WTC11 (cell line): ENCODE results near the gene ANKS6. TPM values are rescaled to one million over a fixed set of nuclear protein-coding genes. Genes with fewer than 3 reads are reported as not detected.
A peak's percentile ranks its signal among the peaks of the same experiment; 100 is the strongest.

Experiments used
- ATAC-seq: fragments of 200-7000 bp; cut with Tn5 transposase; 2 replicates; pipeline ENCODE4 v1.10.0; 2021; ENCODE audit warnings: mild to moderate bottlenecking, moderate library complexity
- CTCF ChIA-PET: fragments of 300-600 bp; sonication (Branson Sonifier 250); formaldehyde crosslinking; loops from one replicate; lab custom pipeline; 2021; ENCODE audit warnings: antibody characterized with exemption; lab: Charles Lee
- POLR2A ChIA-PET: fragments of 350-600 bp; sonication (Branson Sonifier 250); formaldehyde crosslinking; loops from one replicate; lab custom pipeline; 2021; ENCODE audit warnings: antibody characterized with exemption; lab: Charles Lee
- DNase-seq: peaks from one replicate; pipeline ENCODE4 v3.0.0; 2021; ENCODE audit warnings: low spot score
- H3K27ac Mint-ChIP-seq: 2 replicates; pipeline ENCODE4 v1.8.0; 2021; ENCODE audit warnings: mixed read lengths
- H3K27me3 Mint-ChIP-seq: 2 replicates; pipeline ENCODE4 v1.8.0; 2021; ENCODE audit warnings: low read depth, mild to moderate bottlenecking, moderate library complexity, mixed read lengths
- H3K36me3 Mint-ChIP-seq: 2 replicates; pipeline ENCODE4 v1.8.0; 2021; ENCODE audit warnings: mixed read lengths
- H3K4me1 Mint-ChIP-seq: 2 replicates; pipeline ENCODE4 v1.8.0; 2022; ENCODE audit warnings: mixed read lengths
- H3K4me3 Mint-ChIP-seq: 2 replicates; pipeline ENCODE4 v1.8.0; 2021; ENCODE audit warnings: mild to moderate bottlenecking, moderate library complexity, mixed read lengths
- H3K9me3 Mint-ChIP-seq: 2 replicates; pipeline ENCODE4 v1.8.0; 2021; ENCODE audit warnings: mixed read lengths
- CBFB ChIP-seq: sonication (generic); formaldehyde crosslinking; IDR thresholded peaks from 2 replicates; pipeline ENCODE4 v1.8.1; 2022; ENCODE audit warnings: mild to moderate bottlenecking, low read depth, missing genetic modification reagents
- CREB1 ChIP-seq: sonication (generic); formaldehyde crosslinking; IDR thresholded peaks from 2 replicates; pipeline ENCODE4 v1.8.0; 2023; ENCODE audit warnings: mild to moderate bottlenecking, missing genetic modification reagents
- EMX1 ChIP-seq: fragments of 250-450 bp; sonication (Bioruptor Pico); IDR thresholded peaks from 2 replicates; pipeline ENCODE4 v1.8.0; 2021; ENCODE audit warnings: mild to moderate bottlenecking
- FOXJ3 ChIP-seq: sonication (generic); formaldehyde crosslinking; IDR thresholded peaks from 2 replicates; pipeline ENCODE4 v1.9.0; 2021; ENCODE audit warnings: missing genetic modification reagents, mild to moderate bottlenecking, borderline replicate concordance
- FOXK1 ChIP-seq: sonication (generic); formaldehyde crosslinking; IDR thresholded peaks from 2 replicates; pipeline ENCODE4 v1.8.0; 2022; ENCODE audit warnings: mild to moderate bottlenecking, moderate library complexity, missing genetic modification reagents
- FOXP1 ChIP-seq: sonication (generic); formaldehyde crosslinking; IDR thresholded peaks from 2 replicates; pipeline ENCODE4 v1.8.0; 2022; ENCODE audit warnings: missing genetic modification reagents, mild to moderate bottlenecking, moderate library complexity, borderline replicate concordance
- GTF2I ChIP-seq: fragments of 250-450 bp; sonication (Bioruptor Pico); conservative IDR thresholded peaks from 2 replicates; pipeline ENCODE4 v1.4.0; 2021; ENCODE audit warnings: mild to moderate bottlenecking
- JAZF1 ChIP-seq: fragments of 250-450 bp; sonication (Bioruptor Pico); IDR thresholded peaks from 2 replicates; pipeline ENCODE4 v1.9.0; 2021; ENCODE audit warnings: moderate library complexity, mild to moderate bottlenecking, inconsistent platforms
- MYBL2 ChIP-seq: sonication (generic); formaldehyde crosslinking; IDR thresholded peaks from 2 replicates; pipeline ENCODE4 v1.8.1; 2023; ENCODE audit warnings: mild to moderate bottlenecking, moderate library complexity, missing genetic modification reagents
- NFATC4 ChIP-seq: fragments of 250-450 bp; sonication (Bioruptor Pico); IDR thresholded peaks from 2 replicates; pipeline ENCODE4 v1.9.0; 2021; ENCODE audit warnings: mild to moderate bottlenecking
- NR3C1 ChIP-seq: sonication (generic); formaldehyde crosslinking; conservative IDR thresholded peaks from 2 replicates; pipeline ENCODE4 v1.8.1; 2023; ENCODE audit warnings: low read depth, mild to moderate bottlenecking, missing genetic modification reagents
- RELA ChIP-seq: sonication (generic); formaldehyde crosslinking; IDR thresholded peaks from 2 replicates; pipeline ENCODE4 v1.8.1; 2022; ENCODE audit warnings: missing genetic modification reagents, mild to moderate bottlenecking, borderline replicate concordance
- RORB ChIP-seq: fragments of 250-450 bp; sonication (Bioruptor Pico); IDR thresholded peaks from 2 replicates; pipeline ENCODE4 v1.9.0; 2021; ENCODE audit warnings: mild to moderate bottlenecking
- TEAD4 ChIP-seq: sonication (generic); formaldehyde crosslinking; IDR thresholded peaks from 2 replicates; pipeline ENCODE4 v1.8.0; 2022; ENCODE audit warnings: mild to moderate bottlenecking, missing genetic modification reagents
- ZNF138 ChIP-seq: sonication (generic); formaldehyde crosslinking; conservative IDR thresholded peaks from 2 replicates; pipeline ENCODE4 v1.8.1; 2022; ENCODE audit warnings: mild to moderate bottlenecking, moderate library complexity, missing genetic modification reagents
- ZNF232 ChIP-seq: sonication (generic); formaldehyde crosslinking; IDR thresholded peaks from 2 replicates; pipeline ENCODE4 v1.8.0; 2022; ENCODE audit warnings: mild to moderate bottlenecking, missing genetic modification reagents
- ZNF263 ChIP-seq: sonication (generic); formaldehyde crosslinking; IDR thresholded peaks from 2 replicates; pipeline ENCODE4 v1.8.1; 2022; ENCODE audit warnings: low read depth, mild to moderate bottlenecking, moderate library complexity, missing genetic modification reagents
- total RNA-seq: library from RNA; stranded (reverse); gene quantifications from 3 replicates; pipeline ENCODE4 v1.2.3, GENCODE V29; 2021
- TF ChIP-seq, protein P1 (sequence below): sonication (generic); formaldehyde crosslinking; IDR thresholded peaks from 2 replicates; pipeline ENCODE4 v1.8.1; 2022; ENCODE audit warnings: low read depth, mild to moderate bottlenecking, moderate library complexity, missing genetic modification reagents, borderline replicate concordance
- TF ChIP-seq, protein P2 (sequence below): sonication (generic); formaldehyde crosslinking; IDR thresholded peaks from 2 replicates; pipeline ENCODE4 v1.8.1; 2023; ENCODE audit warnings: mild to moderate bottlenecking, missing genetic modification reagents, borderline replicate concordance
- TF ChIP-seq, protein P3 (sequence below): fragments of 250-450 bp; sonication (Bioruptor Pico); IDR thresholded peaks from 2 replicates; pipeline ENCODE4 v1.8.0; 2021; ENCODE audit warnings: mild to moderate bottlenecking
- TF ChIP-seq, protein P4 (sequence below): sonication (generic); formaldehyde crosslinking; IDR thresholded peaks from 2 replicates; pipeline ENCODE4 v1.8.1; 2023; ENCODE audit warnings: mild to moderate bottlenecking, missing genetic modification reagents
- TF ChIP-seq, protein P5 (sequence below): fragments of 250-450 bp; sonication (Bioruptor Pico); IDR thresholded peaks from 2 replicates; pipeline ENCODE4 v1.9.0; 2021; ENCODE audit warnings: moderate library complexity, mild to moderate bottlenecking, inconsistent platforms, borderline replicate concordance
- TF ChIP-seq, protein P6 (sequence below): sonication (generic); formaldehyde crosslinking; IDR thresholded peaks from 2 replicates; pipeline ENCODE4 v1.8.0; 2022; ENCODE audit warnings: mild to moderate bottlenecking, missing genetic modification reagents

Gene ANKS6
- total RNA-seq, 1 experiment from 2014 or later = 65.1 TPM

DNA sequence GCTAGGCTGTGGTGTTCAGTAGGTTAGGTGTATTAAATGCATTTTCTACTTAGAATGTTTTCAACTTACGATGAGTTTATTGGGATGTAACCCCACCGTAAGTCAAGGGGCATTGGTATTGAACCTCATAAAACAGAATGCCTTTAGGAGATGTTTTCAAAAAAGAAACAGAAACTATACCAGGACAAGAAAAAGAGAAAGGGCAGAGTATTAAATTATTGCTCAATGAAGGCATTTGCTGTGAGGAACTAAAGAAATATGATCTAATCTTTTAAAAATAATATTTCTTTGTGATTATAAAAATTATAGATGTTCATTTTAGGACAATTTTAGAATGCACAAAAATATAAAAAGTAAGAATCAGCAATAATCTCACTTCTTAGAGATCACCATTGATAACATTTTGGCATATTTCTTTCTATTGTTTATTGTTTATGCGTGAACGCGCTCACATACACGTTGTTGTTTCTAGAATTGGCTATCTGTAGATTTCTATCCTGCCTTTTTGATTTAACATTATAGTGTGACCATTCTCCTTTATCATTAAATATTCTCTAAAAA lies 19.1 kb upstream of the ANKS6 start:
- Mint-ChIP-seq H3K36me3 (peaks cover 7% of the 10 kb centered on the region), H3K4me3 (no peak overlapping the region), H3K9me3 (peaks cover 6% of the 10 kb centered on the region), H3K4me1 (peaks cover under 1% of the 10 kb centered on the region; the same call in 1 of the 2 replicates), H3K27ac (no peak overlapping the region), H3K27me3 (no peaks in the 10 kb centered on the region; the same call in 1 of the 2 replicates)
- DNase-seq (no peak), ATAC-seq (no peak)
- ChIA-PET POLR2A (no interaction called here), CTCF (no interaction called here)
- TF ChIP-seq FOXK1 (CRISPR knock-in tag) = no peak
- no peak for TF ChIP-seq RORB (CRISPR knock-in tag)

DNA sequence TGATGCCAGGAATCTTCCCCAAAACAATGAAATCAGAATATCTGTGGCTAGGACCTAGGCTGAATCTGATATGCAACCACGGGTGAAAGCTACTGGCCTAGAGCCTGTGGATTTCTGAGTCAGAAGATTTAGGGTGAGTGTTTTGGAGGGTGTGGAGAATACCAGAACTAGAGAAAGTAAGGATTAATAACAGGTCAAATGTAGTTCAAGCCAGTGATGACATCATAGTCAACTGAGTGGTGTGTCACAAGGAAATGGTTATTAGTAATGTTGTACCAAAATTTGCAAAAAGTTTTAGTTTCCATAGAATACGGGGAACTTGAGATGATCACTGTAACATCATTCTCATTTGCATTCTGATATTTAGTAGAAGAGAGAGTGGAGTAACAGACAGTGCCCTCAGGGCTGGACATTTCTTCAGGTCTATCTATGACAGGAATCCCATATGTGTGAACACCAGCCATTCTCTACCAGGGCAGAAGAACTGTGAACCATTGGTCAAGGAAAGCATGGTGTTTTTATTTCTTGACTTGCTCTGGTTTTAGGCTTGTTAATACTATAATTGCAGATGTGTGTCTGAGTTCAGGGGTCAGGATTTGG lies 14.8 kb upstream of the ANKS6 start:
- Mint-ChIP-seq H3K4me1 (peaks cover 32% of the 10 kb centered on the region), H3K27ac (no peak overlapping the region), H3K27me3 (peaks cover 28% of the 10 kb centered on the region), H3K36me3 (no peaks in the 10 kb centered on the region; the same call in 1 of the 2 replicates), H3K4me3 (no peak overlapping the region), H3K9me3 (no peaks in the 10 kb centered on the region)
- TF ChIP-seq CBFB (CRISPR knock-in tag) (no peak), FOXJ3 (CRISPR knock-in tag) (no peak), ZNF138 (CRISPR knock-in tag) (no peak), NFATC4 (no peak), MYBL2 (CRISPR knock-in tag) (no peak)
- TF ChIP-seq, protein P1, sequence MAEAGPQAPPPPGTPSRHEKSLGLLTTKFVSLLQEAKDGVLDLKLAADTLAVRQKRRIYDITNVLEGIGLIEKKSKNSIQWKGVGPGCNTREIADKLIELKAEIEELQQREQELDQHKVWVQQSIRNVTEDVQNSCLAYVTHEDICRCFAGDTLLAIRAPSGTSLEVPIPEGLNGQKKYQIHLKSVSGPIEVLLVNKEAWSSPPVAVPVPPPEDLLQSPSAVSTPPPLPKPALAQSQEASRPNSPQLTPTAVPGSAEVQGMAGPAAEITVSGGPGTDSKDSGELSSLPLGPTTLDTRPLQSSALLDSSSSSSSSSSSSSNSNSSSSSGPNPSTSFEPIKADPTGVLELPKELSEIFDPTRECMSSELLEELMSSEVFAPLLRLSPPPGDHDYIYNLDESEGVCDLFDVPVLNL = no peak
- ChIA-PET POLR2A (no interaction called here), CTCF (no interaction called here)
- ATAC-seq (no peak), DNase-seq (no peak)

DNA sequence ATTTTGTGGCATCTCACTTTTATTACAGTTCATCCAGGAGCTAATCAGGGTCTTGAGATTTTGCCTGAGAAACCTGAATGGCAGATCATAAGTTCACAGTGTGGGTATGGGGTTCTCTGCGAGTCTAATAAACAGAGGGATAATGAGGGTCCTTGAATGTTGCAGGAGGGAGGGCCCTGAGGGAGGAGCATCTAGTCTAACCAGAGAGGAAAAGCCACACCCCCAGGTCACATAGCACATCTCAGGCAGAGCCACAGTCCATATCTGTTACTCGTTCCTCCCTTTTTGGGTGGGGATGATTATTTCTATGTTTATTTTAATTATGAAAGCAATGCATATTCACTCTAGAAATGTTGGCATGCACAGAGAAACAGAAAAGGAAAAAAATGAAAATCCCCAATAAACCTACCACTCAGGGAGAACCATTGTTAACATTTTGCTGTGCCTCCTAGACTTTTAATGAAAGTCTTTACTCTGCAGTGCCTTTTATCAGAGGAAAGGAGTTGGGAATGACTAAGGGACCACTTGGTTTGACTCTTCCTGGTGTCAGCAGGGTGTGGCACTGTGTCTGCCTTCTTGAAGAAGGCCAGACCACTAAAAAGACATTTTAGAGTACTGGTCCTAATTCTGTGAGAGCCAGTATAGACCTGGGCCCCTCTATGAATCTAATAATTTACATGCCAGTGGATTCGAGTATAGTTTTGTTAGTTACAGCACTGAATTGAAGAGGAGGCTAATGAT lies 13.9 kb upstream of the ANKS6 start:
- Mint-ChIP-seq H3K27me3 (peaks cover 29% of the 10 kb centered on the region), H3K4me1 (peaks cover 32% of the 10 kb centered on the region), H3K9me3 (no peaks in the 10 kb centered on the region), H3K4me3 (no peak overlapping the region), H3K36me3 (no peaks in the 10 kb centered on the region; the same call in 1 of the 2 replicates), H3K27ac (peak overlapping the region; percentile 41; the same call in 1 of the 2 replicates)
- DNase-seq (no peak), ATAC-seq (peak; percentile 23; the same call in 1 of the 2 replicates)
- ChIA-PET POLR2A (no interaction called here), CTCF (interaction anchor here (1.0 to 1.2 kb wide), 2 partner anchors 13 to 19 kb away, joined by 3 read pairs; no protein-coding TSS in a partner anchor)
- no peak for TF ChIP-seq EMX1 (CRISPR knock-in tag)
- TF ChIP-seq TEAD4 (CRISPR knock-in tag) = no peak
- TF ChIP-seq, protein P2, sequence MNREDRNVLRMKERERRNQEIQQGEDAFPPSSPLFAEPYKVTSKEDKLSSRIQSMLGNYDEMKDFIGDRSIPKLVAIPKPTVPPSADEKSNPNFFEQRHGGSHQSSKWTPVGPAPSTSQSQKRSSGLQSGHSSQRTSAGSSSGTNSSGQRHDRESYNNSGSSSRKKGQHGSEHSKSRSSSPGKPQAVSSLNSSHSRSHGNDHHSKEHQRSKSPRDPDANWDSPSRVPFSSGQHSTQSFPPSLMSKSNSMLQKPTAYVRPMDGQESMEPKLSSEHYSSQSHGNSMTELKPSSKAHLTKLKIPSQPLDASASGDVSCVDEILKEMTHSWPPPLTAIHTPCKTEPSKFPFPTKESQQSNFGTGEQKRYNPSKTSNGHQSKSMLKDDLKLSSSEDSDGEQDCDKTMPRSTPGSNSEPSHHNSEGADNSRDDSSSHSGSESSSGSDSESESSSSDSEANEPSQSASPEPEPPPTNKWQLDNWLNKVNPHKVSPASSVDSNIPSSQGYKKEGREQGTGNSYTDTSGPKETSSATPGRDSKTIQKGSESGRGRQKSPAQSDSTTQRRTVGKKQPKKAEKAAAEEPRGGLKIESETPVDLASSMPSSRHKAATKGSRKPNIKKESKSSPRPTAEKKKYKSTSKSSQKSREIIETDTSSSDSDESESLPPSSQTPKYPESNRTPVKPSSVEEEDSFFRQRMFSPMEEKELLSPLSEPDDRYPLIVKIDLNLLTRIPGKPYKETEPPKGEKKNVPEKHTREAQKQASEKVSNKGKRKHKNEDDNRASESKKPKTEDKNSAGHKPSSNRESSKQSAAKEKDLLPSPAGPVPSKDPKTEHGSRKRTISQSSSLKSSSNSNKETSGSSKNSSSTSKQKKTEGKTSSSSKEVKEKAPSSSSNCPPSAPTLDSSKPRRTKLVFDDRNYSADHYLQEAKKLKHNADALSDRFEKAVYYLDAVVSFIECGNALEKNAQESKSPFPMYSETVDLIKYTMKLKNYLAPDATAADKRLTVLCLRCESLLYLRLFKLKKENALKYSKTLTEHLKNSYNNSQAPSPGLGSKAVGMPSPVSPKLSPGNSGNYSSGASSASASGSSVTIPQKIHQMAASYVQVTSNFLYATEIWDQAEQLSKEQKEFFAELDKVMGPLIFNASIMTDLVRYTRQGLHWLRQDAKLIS (CRISPR knock-in tag) = no peak
- TF ChIP-seq ZNF232 (CRISPR knock-in tag) = no peak
- TF ChIP-seq, protein P3, sequence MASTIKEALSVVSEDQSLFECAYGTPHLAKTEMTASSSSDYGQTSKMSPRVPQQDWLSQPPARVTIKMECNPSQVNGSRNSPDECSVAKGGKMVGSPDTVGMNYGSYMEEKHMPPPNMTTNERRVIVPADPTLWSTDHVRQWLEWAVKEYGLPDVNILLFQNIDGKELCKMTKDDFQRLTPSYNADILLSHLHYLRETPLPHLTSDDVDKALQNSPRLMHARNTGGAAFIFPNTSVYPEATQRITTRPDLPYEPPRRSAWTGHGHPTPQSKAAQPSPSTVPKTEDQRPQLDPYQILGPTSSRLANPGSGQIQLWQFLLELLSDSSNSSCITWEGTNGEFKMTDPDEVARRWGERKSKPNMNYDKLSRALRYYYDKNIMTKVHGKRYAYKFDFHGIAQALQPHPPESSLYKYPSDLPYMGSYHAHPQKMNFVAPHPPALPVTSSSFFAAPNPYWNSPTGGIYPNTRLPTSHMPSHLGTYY (CRISPR knock-in tag) = no peak
- TF ChIP-seq CBFB (CRISPR knock-in tag) = no peak
- TF ChIP-seq GTF2I (CRISPR knock-in tag) = no peak
- TF ChIP-seq RELA (CRISPR knock-in tag) = no peak
- no peak for TF ChIP-seq ZNF263 (CRISPR knock-in tag)
- TF ChIP-seq CREB1 (CRISPR knock-in tag) = no peak
- TF ChIP-seq JAZF1 = no peak
- no peak for TF ChIP-seq FOXP1 (CRISPR knock-in tag)
- TF ChIP-seq, protein P4, sequence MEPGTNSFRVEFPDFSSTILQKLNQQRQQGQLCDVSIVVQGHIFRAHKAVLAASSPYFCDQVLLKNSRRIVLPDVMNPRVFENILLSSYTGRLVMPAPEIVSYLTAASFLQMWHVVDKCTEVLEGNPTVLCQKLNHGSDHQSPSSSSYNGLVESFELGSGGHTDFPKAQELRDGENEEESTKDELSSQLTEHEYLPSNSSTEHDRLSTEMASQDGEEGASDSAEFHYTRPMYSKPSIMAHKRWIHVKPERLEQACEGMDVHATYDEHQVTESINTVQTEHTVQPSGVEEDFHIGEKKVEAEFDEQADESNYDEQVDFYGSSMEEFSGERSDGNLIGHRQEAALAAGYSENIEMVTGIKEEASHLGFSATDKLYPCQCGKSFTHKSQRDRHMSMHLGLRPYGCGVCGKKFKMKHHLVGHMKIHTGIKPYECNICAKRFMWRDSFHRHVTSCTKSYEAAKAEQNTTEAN = no peak
- TF ChIP-seq, protein P5, sequence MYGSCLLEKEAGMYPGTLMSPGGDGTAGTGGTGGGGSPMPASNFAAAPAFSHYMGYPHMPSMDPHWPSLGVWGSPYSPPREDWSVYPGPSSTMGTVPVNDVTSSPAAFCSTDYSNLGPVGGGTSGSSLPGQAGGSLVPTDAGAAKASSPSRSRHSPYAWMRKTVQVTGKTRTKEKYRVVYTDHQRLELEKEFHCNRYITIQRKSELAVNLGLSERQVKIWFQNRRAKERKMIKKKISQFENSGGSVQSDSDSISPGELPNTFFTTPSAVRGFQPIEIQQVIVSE (CRISPR knock-in tag) = no peak
- no peak for TF ChIP-seq RORB (CRISPR knock-in tag)
- no peak for TF ChIP-seq NR3C1 (CRISPR knock-in tag)
- TF ChIP-seq, protein P6, sequence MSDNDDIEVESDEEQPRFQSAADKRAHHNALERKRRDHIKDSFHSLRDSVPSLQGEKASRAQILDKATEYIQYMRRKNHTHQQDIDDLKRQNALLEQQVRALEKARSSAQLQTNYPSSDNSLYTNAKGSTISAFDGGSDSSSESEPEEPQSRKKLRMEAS (CRISPR knock-in tag) = no peak
